OCI-LY1 (cell line): ENCODE data around the gene ZNF45.
A peak's percentile ranks its signal among the peaks of the same experiment; 100 is the strongest.

ENCODE experiments used
- H2AFZ ChIP-seq: fragments of 200-600 bp; sonication (generic), shearing (Covaris generic); 2 replicates; pipeline ENCODE4 v1.6.0; 2014; ENCODE audit warnings: antibody characterized with exemption, mild to moderate bottlenecking, low read length
- H3F3A ChIP-seq: fragments of 200-600 bp; sonication (generic), shearing (Covaris generic); 2 replicates; pipeline ENCODE4 v1.6.0; 2014; ENCODE audit warnings: mild to moderate bottlenecking, antibody characterized with exemption, low read length, moderate library complexity; ENCODE audit not compliant: insufficient read depth
- H3K27ac ChIP-seq: fragments of 200-600 bp; sonication (generic); 2 replicates; pipeline ENCODE4 v1.5.1; 2014; ENCODE audit warnings: low read length, mixed run types, mild to moderate bottlenecking, low read depth; ENCODE audit not compliant: poor library complexity, severe bottlenecking
- H3K27me3 ChIP-seq: fragments of 200-600 bp; sonication (generic); 2 replicates; pipeline ENCODE4 v1.6.0; 2014; ENCODE audit warnings: antibody characterized with exemption, mild to moderate bottlenecking, low read length, moderate library complexity; ENCODE audit not compliant: insufficient read depth
- H3K36me3 ChIP-seq: fragments of 200-600 bp; sonication (generic); 2 replicates; pipeline ENCODE4 v1.6.1; 2014; ENCODE audit warnings: mild to moderate bottlenecking, antibody characterized with exemption, low read length, moderate library complexity, mixed read lengths; ENCODE audit not compliant: insufficient read depth
- H3K4me1 ChIP-seq: fragments of 200-600 bp; sonication (generic); 2 replicates; pipeline ENCODE4 v1.5.1; 2014; ENCODE audit warnings: mild to moderate bottlenecking, low read length, moderate library complexity; ENCODE audit not compliant: insufficient read depth, severe bottlenecking
- H3K4me2 ChIP-seq: fragments of 200-600 bp; sonication (generic), shearing (Covaris generic); 2 replicates; pipeline ENCODE4 v1.6.1; 2014; ENCODE audit warnings: low read length
- H3K4me3 ChIP-seq: fragments of 200-600 bp; sonication (generic); 2 replicates; pipeline ENCODE4 v1.5.1; 2014; ENCODE audit warnings: low read length, low read depth, mild to moderate bottlenecking, mixed read lengths; ENCODE audit not compliant: poor library complexity, severe bottlenecking
- H3K79me2 ChIP-seq: fragments of 200-600 bp; shearing (Covaris generic); 2 replicates; pipeline ENCODE4 v1.6.1; 2016; ENCODE audit warnings: mixed run types, low read length, mixed read lengths; ENCODE audit not compliant: insufficient read depth
- H3K9ac ChIP-seq: fragments of 200-600 bp; sonication (generic), shearing (Covaris generic); 2 replicates; pipeline ENCODE4 v1.6.1; 2014; ENCODE audit warnings: mild to moderate bottlenecking, low read length, mixed read lengths
- H3K9me2 ChIP-seq: fragments of 200-600 bp; sonication (generic), shearing (Covaris generic); 2 replicates; pipeline ENCODE4 v1.6.1; 2014; ENCODE audit warnings: low read depth, mild to moderate bottlenecking, low read length, mixed read lengths
- H3K9me3 ChIP-seq: fragments of 200-600 bp; shearing (Covaris generic); 2 replicates; pipeline ENCODE4 v1.6.1; 2014; ENCODE audit warnings: low read length, mixed read lengths
- H4K20me1 ChIP-seq: fragments of 200-600 bp; sonication (generic), shearing (Covaris generic); 2 replicates; pipeline ENCODE4 v1.6.0; 2016; ENCODE audit warnings: mild to moderate bottlenecking, low read length; ENCODE audit not compliant: insufficient read depth
- CTCF ChIP-seq: fragments of 200-600 bp; sonication (generic), shearing (Covaris generic); IDR thresholded peaks from 2 replicates; pipeline ENCODE4 v1.5.1; 2017; ENCODE audit warnings: mild to moderate bottlenecking, antibody characterized with exemption, low read length, moderate library complexity, mixed read lengths
- EZH2 ChIP-seq: fragments of 200-600 bp; sonication (generic), shearing (Covaris generic); IDR thresholded peaks from 2 replicates; pipeline ENCODE4 v1.8.0; 2017; ENCODE audit warnings: borderline replicate concordance, mixed run types, mild to moderate bottlenecking, antibody characterized with exemption, low read length, moderate library complexity, mixed read lengths

Gene ZNF45

GRCh38 chr19:43934055-43934984 is 762 bp downstream of the ZNF45 start:
- Histone ChIP-seq H3K4me2 (peak overlapping the region; percentile 87), H3K9me3 (peaks cover 9% of the 10 kb centered on the region; the same call in 1 of the 2 replicates), H3K27ac (no peak overlapping the region), H3K79me2 (0 out of 2 replicates have a peak, but pooled peaks cover 4% of the 10 kb centered on the region), H4K20me1 (no peaks in the 10 kb centered on the region), H3F3A (no peaks in the 10 kb centered on the region), H3K36me3 (peaks cover 42% of the 10 kb centered on the region), H3K9me2 (no peaks in the 10 kb centered on the region), H3K27me3 (no peaks in the 10 kb centered on the region), H2AFZ (peak overlapping the region; percentile 53; the same call in 1 of the 2 replicates), H3K4me3 (peak overlapping the region; percentile 86), H3K9ac (peak overlapping the region; percentile 89), H3K4me1 (peaks cover 18% of the 10 kb centered on the region)
- TF ChIP-seq CTCF (no peak), EZH2 (no peak)

- peaks cover 94% of the 10 kb centered on the region for H3K36me3 ChIP-seq
Measured at GRCh38 chr19:43928820-43929219, 6.3 kb downstream of the ZNF45 start.

GRCh38 chr19:43923875-43924274 is 11.2 kb downstream of the ZNF45 start:
- H3F3A ChIP-seq: no peaks in the 10 kb centered on the region
- H3K36me3 ChIP-seq: peaks cover 99% of the 10 kb centered on the region
- H3K9ac ChIP-seq: no peak overlapping the region
- no peaks in the 10 kb centered on the region for H4K20me1 ChIP-seq
- H3K79me2 ChIP-seq: no peaks in the 10 kb centered on the region
- H3K27me3 ChIP-seq: no peaks in the 10 kb centered on the region
- no peak overlapping the region for H3K4me3 ChIP-seq
- no peak overlapping the region for H2AFZ ChIP-seq
- TF ChIP-seq EZH2 (no peak), CTCF (no peak)
- no peaks in the 10 kb centered on the region for H3K9me3 ChIP-seq
- H3K4me2 ChIP-seq: no peak overlapping the region
- H3K27ac ChIP-seq: no peak overlapping the region
- no peaks in the 10 kb centered on the region for H3K9me2 ChIP-seq
- no peaks in the 10 kb centered on the region for H3K4me1 ChIP-seq

More at GRCh38 chr19:43928820-43929219, 6.3 kb downstream of the ZNF45 start:
- H3K9me2 ChIP-seq: no peaks in the 10 kb centered on the region
- no peaks in the 10 kb centered on the region for H3K79me2 ChIP-seq
- H3K9ac ChIP-seq: no peak overlapping the region
- H3K4me1 ChIP-seq: peaks cover 2% of the 10 kb centered on the region
- no peak overlapping the region for H2AFZ ChIP-seq
- H3K9me3 ChIP-seq: no peaks in the 10 kb centered on the region
- TF ChIP-seq CTCF: no peak
- no peak for TF ChIP-seq EZH2
- H3K4me2 ChIP-seq: no peak overlapping the region
- H3K27ac ChIP-seq: no peak overlapping the region
- H3K4me3 ChIP-seq: no peak overlapping the region
- H3F3A ChIP-seq: no peaks in the 10 kb centered on the region
- no peaks in the 10 kb centered on the region for H3K27me3 ChIP-seq
- H4K20me1 ChIP-seq: no peaks in the 10 kb centered on the region
